Testis (tissue), 5 donors: ENCODE measurements around the gene TPRG1. TPM values are rescaled to one million over a fixed set of nuclear protein-coding genes. Genes with fewer than 3 reads are reported as not detected.

Experiments used
- DNase-seq: peaks from one replicate; pipeline ENCODE4 v3.0.0-alpha.2; 2019
- H3K27ac ChIP-seq, 2 donors: fragments of 200-600 bp; sonication (generic); one replicate each; pipeline ENCODE4 v1.5.1; 2019
- H3K27me3 ChIP-seq: fragments of 200-600 bp; sonication (generic); one replicate; pipeline ENCODE4 v1.5.1; 2019
- H3K36me3 ChIP-seq: fragments of 200-600 bp; sonication (generic); one replicate; pipeline ENCODE4 v1.5.1; 2017; ENCODE audit warnings: low read depth; ENCODE audit errors: missing control alignments
- H3K4me1 ChIP-seq: fragments of 200-600 bp; sonication (generic); one replicate; pipeline ENCODE4 v1.5.1; 2019
- H3K4me3 ChIP-seq, 2 donors: fragments of 200-600 bp; sonication (generic); one replicate each; pipeline ENCODE4 v1.5.1; 2017 to 2019
- H3K9me3 ChIP-seq: fragments of 200-600 bp; sonication (generic); one replicate; pipeline ENCODE4 v1.5.1; 2017
- POLR2A ChIP-seq: fragments of 450-650 bp; IDR thresholded peaks from one replicate; pipeline ENCODE4 v1.6.1; 2017; ENCODE audit warnings: antibody characterized with exemption, mild to moderate bottlenecking, moderate library complexity
- WGBS, 2 donors: methylation state at CpG; one replicate each; pipeline ENCODE4 v1.1.5; 2018; 5-methylcytosine and 5-hydroxymethylcytosine counted together
- intact Hi-C: fragments of 100-400 bp; cut with DNase I; formaldehyde crosslinking; loops from one replicate; pipeline ENCODE4 v1.15.1; 2023; ENCODE audit warnings: low total_unique reads
- long read RNA-seq, 2 donors: transcript quantifications; one replicate each; lab custom pipeline, GENCODE V29; 2026
- polyA plus RNA-seq: library from polyadenylated mRNA; stranded (reverse); fragments of 350-450 nt; fragmentation: Illumina TruSeq; extraction: RNeasy Lipid Tissue Mini Kit (QIAGEN cat#74804); gene quantifications from one replicate; pipeline ENCODE4 v1.2.3, GENCODE V29; 2014; ENCODE audit warnings: low read depth, low replicate concordance; ENCODE audit not compliant: insufficient read depth
- total RNA-seq, 2 donors: library from RNA; depleted of rRNA; stranded (reverse); fragments of >200 nt; gene quantifications; one replicate each; pipeline ENCODE4 v1.2.3, GENCODE V29; 2016
- TF ChIP-seq, protein P1 (sequence below), 3 experiments: fragments of 450-650 bp in 2 of 3; fragments of 200-600 bp in 1 of 3; sonication (generic) in 1 of 3; IDR thresholded peaks; one replicate each; pipeline ENCODE4 v1.5.1; 2016 to 2019; ENCODE audit warnings: antibody characterized with exemption in 3 of 3, mild to moderate bottlenecking in 2 of 3, moderate library complexity in 1 of 3

TPRG1 gene
- 10 to 100 TPM; 15.9 to 25.2 TPM for total RNA-seq
- polyA plus RNA-seq, result 15.5 TPM
- long read RNA-seq, donor 1, result 0 reads
- long read RNA-seq, donor 2, result 0 reads

- intact Hi-C loops, result no loop called here
- no peak for TF ChIP-seq POLR2A
- TF ChIP-seq, protein P1, sequence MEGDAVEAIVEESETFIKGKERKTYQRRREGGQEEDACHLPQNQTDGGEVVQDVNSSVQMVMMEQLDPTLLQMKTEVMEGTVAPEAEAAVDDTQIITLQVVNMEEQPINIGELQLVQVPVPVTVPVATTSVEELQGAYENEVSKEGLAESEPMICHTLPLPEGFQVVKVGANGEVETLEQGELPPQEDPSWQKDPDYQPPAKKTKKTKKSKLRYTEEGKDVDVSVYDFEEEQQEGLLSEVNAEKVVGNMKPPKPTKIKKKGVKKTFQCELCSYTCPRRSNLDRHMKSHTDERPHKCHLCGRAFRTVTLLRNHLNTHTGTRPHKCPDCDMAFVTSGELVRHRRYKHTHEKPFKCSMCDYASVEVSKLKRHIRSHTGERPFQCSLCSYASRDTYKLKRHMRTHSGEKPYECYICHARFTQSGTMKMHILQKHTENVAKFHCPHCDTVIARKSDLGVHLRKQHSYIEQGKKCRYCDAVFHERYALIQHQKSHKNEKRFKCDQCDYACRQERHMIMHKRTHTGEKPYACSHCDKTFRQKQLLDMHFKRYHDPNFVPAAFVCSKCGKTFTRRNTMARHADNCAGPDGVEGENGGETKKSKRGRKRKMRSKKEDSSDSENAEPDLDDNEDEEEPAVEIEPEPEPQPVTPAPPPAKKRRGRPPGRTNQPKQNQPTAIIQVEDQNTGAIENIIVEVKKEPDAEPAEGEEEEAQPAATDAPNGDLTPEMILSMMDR (IDR thresholded peaks at IDR 0.05), result no peak
- DNase-seq, result no peak
- Histone ChIP-seq H3K4me1 (peaks cover 4% of the 10 kb centered on the region), H3K27ac (no peak within 1 kb of the TSS), H3K27me3 (no peaks in the 10 kb centered on the region), H3K36me3 (no peaks in the 10 kb centered on the region), H3K9me3 (no peaks in the 10 kb centered on the region), H3K4me3 (no peak within 1 kb of the TSS)
- WGBS, 2 donors, result 92 to 95% methylated on average over 1 of the region's 1 CpG
Observed at GRCh38 chr3:189171707-189172106, at the start of gene TPRG1. Gene TPRG1 (plus strand): TSS chr3:189171971. CDS start chr3:189207385, 35,414 bp downstream.

- Histone ChIP-seq H3K36me3 (no peaks in the 10 kb centered on the region), H3K4me1 (peaks cover 28% of the 10 kb centered on the region), H3K27me3 (no peaks in the 10 kb centered on the region), H3K4me3 (no peak overlapping the region), H3K27ac (peak overlapping the region; percentile 44 to 81), H3K9me3 (no peaks in the 10 kb centered on the region)
- intact Hi-C loops, result no loop called here
- WGBS, 2 donors, result 43 to 45% methylated on average over 2 of the region's 2 CpGs
- no peak for DNase-seq
- TF ChIP-seq, protein P1 (IDR thresholded peaks at IDR 0.05), result no peak
- no peak for TF ChIP-seq POLR2A
Observed at GRCh38 chr3:189122110-189122509, 49.7 kb upstream of the TPRG1 start.

DNA sequence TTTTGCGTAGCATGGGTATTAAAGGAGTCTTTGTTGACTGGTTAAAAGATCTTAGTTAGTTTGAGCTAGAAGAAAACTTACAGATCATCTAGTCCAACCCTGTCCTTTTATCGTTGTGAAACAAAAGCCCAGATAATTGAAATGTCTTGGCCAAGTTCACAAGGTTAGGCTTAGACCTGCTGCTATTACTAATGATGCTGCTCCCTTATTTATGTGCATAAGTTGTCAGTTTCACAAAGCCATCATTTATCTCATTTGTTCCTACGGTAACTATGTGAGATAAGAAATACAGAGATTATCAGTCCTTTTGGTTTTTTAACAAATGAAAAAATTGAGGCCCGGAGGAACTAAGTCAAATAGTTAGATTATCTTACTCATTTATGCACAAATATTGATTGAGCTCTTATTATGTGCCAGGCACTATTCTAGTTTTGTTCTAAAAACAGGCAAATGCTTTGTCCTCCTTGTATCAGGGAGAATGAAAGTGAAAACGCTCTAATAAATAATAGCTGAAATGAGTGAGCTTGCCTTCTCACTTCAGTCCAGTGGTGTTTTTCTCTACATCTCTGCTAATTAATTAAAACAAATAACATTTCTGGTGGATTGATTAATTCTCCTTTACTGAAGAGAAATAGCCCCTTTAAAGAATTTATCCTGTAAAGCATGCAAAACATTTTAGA is 49.1 kb upstream of the TPRG1 start:
- H3K9me3 ChIP-seq, result no peaks in the 10 kb centered on the region
- H3K27ac ChIP-seq, result peak overlapping the region; percentile 44 to 81
- DNase-seq, result no peak
- peaks cover 28% of the 10 kb centered on the region for H3K4me1 ChIP-seq
- intact Hi-C loops, result no loop called here
- H3K27me3 ChIP-seq, result no peaks in the 10 kb centered on the region
- TF ChIP-seq, protein P1 (IDR thresholded peaks at IDR 0.05), result no peak
- no peak for TF ChIP-seq POLR2A
- whole genome bisulfite sequencing, 2 donors, result 28 to 46% methylated on average over 5 of the region's 5 CpGs
- no peaks in the 10 kb centered on the region for H3K36me3 ChIP-seq
- no peak overlapping the region for H3K4me3 ChIP-seq

DNA sequence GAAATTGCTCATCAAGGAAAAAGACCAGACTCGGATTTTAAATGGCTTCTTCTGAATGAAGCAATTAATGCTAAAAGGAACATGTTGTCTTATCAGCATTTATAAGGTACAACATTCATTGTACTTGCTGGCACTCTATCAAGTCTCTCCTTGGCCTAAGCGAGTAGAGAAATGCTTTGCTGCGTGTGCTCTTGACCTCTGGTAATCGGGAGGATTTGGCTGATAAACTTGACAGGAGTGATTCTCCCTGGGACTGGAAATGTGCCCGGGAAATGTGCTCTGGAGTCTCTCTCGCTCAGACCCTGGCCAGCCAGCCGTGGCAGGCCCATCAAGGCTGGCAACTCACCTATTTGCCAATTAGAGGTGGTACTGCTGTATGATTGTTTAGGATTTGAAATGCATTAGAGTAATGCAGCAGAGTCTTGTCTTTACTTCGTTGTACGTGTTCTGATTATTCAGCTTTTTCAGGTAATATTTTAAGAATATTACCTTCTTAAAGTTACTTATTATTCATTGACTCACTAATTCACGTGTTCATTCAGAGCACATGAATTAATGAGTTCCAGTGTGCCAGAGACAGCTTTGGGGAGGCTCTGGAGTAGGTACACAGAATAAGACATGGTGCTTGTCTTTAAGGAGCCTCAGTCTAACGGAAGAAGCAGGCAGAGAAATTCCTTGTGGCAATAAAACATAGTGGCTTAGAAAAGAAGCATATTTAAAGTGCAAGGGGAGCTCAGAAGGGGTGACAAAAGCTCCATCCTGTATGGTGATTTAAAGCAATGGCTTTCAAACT is 48.0 kb upstream of the TPRG1 start:
- Histone ChIP-seq H3K4me1 (peaks cover 28% of the 10 kb centered on the region), H3K27me3 (no peaks in the 10 kb centered on the region), H3K36me3 (no peaks in the 10 kb centered on the region), H3K9me3 (no peaks in the 10 kb centered on the region), H3K4me3 (no peak overlapping the region), H3K27ac (peak overlapping the region; percentile 52 to 81)
- no peak for TF ChIP-seq POLR2A
- TF ChIP-seq, protein P1 (IDR thresholded peaks at IDR 0.05), result no peak
- 29 to 51% methylated on average over 11 of the region's 11 CpGs for WGBS, 2 donors
- intact Hi-C loops, result no loop called here
- DNase-seq, result peak; percentile 65
